ENCODE results near the gene PEF1.
A peak's percentile ranks its signal among the peaks of the same experiment; 100 is the strongest.

PEF1 gene

DNA sequence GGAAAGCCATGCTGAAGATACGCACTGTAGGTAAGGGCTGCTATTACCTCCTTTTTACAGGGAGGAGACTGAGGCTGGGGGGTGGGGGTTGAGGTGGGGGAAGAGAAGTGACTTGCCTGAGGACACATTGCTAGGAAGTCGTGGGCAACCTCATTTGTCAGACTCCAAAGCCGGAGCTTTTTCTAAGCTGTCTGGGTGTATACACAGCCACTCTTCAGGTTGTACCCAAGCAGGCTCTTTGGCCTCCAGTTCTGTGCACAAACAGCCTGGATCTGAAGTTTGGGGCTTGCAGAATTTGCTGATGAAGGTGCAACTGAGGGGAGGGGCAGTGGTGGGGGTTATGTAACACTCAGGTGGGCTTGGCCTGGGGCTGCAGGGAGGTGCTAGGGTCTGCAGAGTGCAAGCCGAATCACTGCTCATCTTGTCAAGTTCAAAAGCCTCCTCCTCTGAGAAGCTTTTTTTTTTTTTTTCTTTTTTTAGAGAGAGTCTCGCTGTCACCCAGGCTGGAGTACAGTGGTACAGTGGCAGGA lies 51.5 kb downstream of the PEF1 start:
- ATAC-seq, result no peak
- TF ChIP-seq OSR1 (CRISPR knock-in tag; IDR thresholded peaks at IDR 0.05) (no peak), ZNF70 (CRISPR knock-in tag; IDR thresholded peaks at IDR 0.05) (no peak), ZFP30 (CRISPR knock-in tag; IDR thresholded peaks at IDR 0.05) (no peak), TOX (CRISPR knock-in tag; IDR thresholded peaks at IDR 0.05; ENCODE audit: borderline replicate concordance) (no peak), ISL1 (CRISPR knock-in tag; IDR thresholded peaks at IDR 0.05) (no peak), ZNF565 (CRISPR knock-in tag; conservative IDR thresholded peaks at IDR 0.05; ENCODE audit: low read depth) (no peak), SNAI2 (CRISPR knock-in tag; IDR thresholded peaks at IDR 0.05) (no peak), PPARA (CRISPR knock-in tag; IDR thresholded peaks at IDR 0.05; ENCODE audit: borderline replicate concordance) (no peak), ZNF8 (CRISPR knock-in tag; IDR thresholded peaks at IDR 0.05) (no peak), GLIS3 (CRISPR knock-in tag; IDR thresholded peaks at IDR 0.05) (no peak), BACH2 (CRISPR knock-in tag; IDR thresholded peaks at IDR 0.05; ENCODE audit: borderline replicate concordance) (no peak), ZFP3 (CRISPR knock-in tag; IDR thresholded peaks at IDR 0.05) (no peak), TCF4 (CRISPR knock-in tag; IDR thresholded peaks at IDR 0.05; ENCODE audit: borderline replicate concordance) (no peak), ARNTL (CRISPR knock-in tag; IDR thresholded peaks at IDR 0.05; ENCODE audit: borderline replicate concordance, low read depth) (no peak)
- TF ChIP-seq, protein P1, sequence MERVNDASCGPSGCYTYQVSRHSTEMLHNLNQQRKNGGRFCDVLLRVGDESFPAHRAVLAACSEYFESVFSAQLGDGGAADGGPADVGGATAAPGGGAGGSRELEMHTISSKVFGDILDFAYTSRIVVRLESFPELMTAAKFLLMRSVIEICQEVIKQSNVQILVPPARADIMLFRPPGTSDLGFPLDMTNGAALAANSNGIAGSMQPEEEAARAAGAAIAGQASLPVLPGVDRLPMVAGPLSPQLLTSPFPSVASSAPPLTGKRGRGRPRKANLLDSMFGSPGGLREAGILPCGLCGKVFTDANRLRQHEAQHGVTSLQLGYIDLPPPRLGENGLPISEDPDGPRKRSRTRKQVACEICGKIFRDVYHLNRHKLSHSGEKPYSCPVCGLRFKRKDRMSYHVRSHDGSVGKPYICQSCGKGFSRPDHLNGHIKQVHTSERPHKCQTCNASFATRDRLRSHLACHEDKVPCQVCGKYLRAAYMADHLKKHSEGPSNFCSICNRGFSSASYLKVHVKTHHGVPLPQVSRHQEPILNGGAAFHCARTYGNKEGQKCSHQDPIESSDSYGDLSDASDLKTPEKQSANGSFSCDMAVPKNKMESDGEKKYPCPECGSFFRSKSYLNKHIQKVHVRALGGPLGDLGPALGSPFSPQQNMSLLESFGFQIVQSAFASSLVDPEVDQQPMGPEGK (CRISPR knock-in tag; IDR thresholded peaks at IDR 0.05; ENCODE audit: borderline replicate concordance), result no peak
- TF ChIP-seq, protein P2, sequence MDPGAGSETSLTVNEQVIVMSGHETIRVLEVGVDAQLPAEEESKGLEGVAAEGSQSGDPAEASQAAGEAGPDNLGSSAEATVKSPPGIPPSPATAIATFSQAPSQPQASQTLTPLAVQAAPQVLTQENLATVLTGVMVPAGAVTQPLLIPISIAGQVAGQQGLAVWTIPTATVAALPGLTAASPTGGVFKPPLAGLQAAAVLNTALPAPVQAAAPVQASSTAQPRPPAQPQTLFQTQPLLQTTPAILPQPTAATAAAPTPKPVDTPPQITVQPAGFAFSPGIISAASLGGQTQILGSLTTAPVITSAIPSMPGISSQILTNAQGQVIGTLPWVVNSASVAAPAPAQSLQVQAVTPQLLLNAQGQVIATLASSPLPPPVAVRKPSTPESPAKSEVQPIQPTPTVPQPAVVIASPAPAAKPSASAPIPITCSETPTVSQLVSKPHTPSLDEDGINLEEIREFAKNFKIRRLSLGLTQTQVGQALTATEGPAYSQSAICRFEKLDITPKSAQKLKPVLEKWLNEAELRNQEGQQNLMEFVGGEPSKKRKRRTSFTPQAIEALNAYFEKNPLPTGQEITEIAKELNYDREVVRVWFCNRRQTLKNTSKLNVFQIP (CRISPR knock-in tag; IDR thresholded peaks at IDR 0.05; ENCODE audit: borderline replicate concordance, low read depth), result no peak
- TF ChIP-seq, protein P3, sequence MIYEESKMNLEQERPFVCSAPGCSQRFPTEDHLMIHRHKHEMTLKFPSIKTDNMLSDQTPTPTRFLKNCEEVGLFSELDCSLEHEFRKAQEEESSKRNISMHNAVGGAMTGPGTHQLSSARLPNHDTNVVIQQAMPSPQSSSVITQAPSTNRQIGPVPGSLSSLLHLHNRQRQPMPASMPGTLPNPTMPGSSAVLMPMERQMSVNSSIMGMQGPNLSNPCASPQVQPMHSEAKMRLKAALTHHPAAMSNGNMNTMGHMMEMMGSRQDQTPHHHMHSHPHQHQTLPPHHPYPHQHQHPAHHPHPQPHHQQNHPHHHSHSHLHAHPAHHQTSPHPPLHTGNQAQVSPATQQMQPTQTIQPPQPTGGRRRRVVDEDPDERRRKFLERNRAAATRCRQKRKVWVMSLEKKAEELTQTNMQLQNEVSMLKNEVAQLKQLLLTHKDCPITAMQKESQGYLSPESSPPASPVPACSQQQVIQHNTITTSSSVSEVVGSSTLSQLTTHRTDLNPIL (CRISPR knock-in tag; IDR thresholded peaks at IDR 0.05; ENCODE audit: low read depth), result no peak

- peak; percentile 23 for ATAC-seq
These were observed 52.5 kb downstream of the PEF1 start for GRCh38 chr1:31592132-31592531.

More at GRCh38 chr1:31592132-31592531, 52.5 kb downstream of the PEF1 start:
- TF ChIP-seq, protein P3 (CRISPR knock-in tag; IDR thresholded peaks at IDR 0.05; ENCODE audit: low read depth), result no peak
- TF ChIP-seq TSHZ2 (CRISPR knock-in tag; IDR thresholded peaks at IDR 0.05) (no peak), ZFP3 (CRISPR knock-in tag; IDR thresholded peaks at IDR 0.05) (no peak), TOX (CRISPR knock-in tag; IDR thresholded peaks at IDR 0.05; ENCODE audit: borderline replicate concordance) (no peak), ARNTL (CRISPR knock-in tag; IDR thresholded peaks at IDR 0.05; ENCODE audit: borderline replicate concordance, low read depth) (no peak), SNAI2 (CRISPR knock-in tag; IDR thresholded peaks at IDR 0.05) (no peak), ISL1 (CRISPR knock-in tag; IDR thresholded peaks at IDR 0.05) (no peak), OSR1 (CRISPR knock-in tag; IDR thresholded peaks at IDR 0.05) (no peak), RARB (CRISPR knock-in tag; IDR thresholded peaks at IDR 0.05) (no peak), ZNF565 (CRISPR knock-in tag; conservative IDR thresholded peaks at IDR 0.05; ENCODE audit: low read depth) (no peak), PPARA (CRISPR knock-in tag; IDR thresholded peaks at IDR 0.05; ENCODE audit: borderline replicate concordance) (no peak), BACH2 (CRISPR knock-in tag; IDR thresholded peaks at IDR 0.05; ENCODE audit: borderline replicate concordance) (no peak)
- TF ChIP-seq, protein P1 (CRISPR knock-in tag; IDR thresholded peaks at IDR 0.05; ENCODE audit: borderline replicate concordance), result no peak

All from SK-N-SH treated with all-trans-retinoic acid at 6 μM for 48 hours (cell line).